GM13977 (cell line): ENCODE results near the gene PRSS56.

Source experiments
- DNase-seq: peaks from one replicate; pipeline ENCODE4 v3.0.0; 2012; ENCODE audit warnings: low spot score
- in situ Hi-C: fragments of 300-500 bp; cut with MboI; formaldehyde crosslinking; loops from one replicate; pipeline ENCODE4 v1.12.0; 2022; ENCODE audit warnings: low sequenced_read_pairs, low pct_unique_long_range_greater_than_20kb, mixed read lengths, inconsistent platforms; ENCODE audit not compliant: unreplicated experiment
- TF ChIP-seq, protein P1 (sequence below): IDR thresholded peaks from 2 replicates; pipeline ENCODE4 v1.5.1; 2012; ENCODE audit warnings: mild to moderate bottlenecking, control low read depth; ENCODE audit not compliant: insufficient read depth; ENCODE audit errors: extremely low read depth, missing control alignments

Gene PRSS56

DNA sequence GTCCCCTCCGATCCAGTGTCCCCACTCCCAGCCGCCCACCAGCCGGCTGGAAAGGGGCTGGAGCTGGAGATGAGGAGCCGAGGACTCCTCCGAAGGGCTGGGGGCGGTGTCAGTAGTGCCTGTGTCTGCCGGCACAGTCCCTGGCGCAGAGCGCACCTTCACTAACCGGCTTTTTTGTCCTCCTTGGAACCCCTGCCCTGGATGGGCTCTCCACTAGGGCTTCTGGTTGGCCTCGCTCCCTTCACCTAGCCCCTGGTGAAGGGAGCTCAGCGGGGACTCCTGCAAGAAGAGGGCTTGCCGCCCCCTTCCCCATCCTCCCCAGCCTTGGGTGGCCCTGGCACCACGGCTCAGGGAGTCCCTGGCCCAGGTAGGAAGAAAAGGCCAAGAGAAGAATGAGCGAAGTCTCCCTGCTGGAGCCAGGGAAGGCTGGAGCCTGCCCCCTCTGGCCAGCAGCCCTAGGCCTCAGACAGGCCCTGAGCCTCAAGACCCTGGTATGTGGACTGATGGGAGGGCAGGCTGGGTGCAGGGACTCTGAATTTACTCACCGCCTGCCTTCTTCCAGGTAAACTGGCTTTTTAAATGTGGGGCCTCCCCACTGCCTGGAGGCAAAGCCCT, 32.0 kb upstream of the PRSS56 start:
- TF ChIP-seq, protein P1, sequence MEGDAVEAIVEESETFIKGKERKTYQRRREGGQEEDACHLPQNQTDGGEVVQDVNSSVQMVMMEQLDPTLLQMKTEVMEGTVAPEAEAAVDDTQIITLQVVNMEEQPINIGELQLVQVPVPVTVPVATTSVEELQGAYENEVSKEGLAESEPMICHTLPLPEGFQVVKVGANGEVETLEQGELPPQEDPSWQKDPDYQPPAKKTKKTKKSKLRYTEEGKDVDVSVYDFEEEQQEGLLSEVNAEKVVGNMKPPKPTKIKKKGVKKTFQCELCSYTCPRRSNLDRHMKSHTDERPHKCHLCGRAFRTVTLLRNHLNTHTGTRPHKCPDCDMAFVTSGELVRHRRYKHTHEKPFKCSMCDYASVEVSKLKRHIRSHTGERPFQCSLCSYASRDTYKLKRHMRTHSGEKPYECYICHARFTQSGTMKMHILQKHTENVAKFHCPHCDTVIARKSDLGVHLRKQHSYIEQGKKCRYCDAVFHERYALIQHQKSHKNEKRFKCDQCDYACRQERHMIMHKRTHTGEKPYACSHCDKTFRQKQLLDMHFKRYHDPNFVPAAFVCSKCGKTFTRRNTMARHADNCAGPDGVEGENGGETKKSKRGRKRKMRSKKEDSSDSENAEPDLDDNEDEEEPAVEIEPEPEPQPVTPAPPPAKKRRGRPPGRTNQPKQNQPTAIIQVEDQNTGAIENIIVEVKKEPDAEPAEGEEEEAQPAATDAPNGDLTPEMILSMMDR, result no peak
- in situ Hi-C loops, result no loop called here
- DNase-seq, result no peak

DNA sequence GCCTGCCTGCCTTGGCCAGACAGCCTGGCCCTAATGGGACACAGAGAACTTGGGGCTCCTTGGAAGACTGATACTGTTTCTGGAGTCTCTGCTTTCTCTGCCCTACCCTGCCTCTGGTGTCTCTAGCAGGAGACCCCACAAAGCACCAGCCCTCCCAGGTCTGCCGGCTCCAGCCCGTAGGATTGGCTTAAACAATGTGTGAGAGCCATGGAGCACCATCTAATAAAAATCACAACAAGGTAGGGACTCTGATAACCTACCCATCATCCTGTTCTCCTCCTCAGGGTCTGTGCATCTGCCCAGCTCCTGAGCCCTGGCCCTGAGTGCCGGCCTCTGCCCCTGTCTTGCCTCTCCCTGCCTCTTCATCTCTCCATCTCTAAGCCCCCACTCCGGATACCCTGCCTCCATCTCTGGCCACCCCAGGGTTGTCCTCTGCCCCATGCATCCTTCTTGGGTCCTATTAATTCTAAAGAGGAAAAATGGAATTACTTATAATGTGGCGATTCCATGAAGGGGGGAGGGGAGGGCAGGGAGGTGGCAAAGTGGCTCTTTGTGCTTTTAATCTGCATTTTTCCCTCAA, 31.4 kb upstream of the PRSS56 start:
- DNase-seq, result no peak
- TF ChIP-seq, protein P1, result no peak
- in situ Hi-C loops, result no loop called here

DNA sequence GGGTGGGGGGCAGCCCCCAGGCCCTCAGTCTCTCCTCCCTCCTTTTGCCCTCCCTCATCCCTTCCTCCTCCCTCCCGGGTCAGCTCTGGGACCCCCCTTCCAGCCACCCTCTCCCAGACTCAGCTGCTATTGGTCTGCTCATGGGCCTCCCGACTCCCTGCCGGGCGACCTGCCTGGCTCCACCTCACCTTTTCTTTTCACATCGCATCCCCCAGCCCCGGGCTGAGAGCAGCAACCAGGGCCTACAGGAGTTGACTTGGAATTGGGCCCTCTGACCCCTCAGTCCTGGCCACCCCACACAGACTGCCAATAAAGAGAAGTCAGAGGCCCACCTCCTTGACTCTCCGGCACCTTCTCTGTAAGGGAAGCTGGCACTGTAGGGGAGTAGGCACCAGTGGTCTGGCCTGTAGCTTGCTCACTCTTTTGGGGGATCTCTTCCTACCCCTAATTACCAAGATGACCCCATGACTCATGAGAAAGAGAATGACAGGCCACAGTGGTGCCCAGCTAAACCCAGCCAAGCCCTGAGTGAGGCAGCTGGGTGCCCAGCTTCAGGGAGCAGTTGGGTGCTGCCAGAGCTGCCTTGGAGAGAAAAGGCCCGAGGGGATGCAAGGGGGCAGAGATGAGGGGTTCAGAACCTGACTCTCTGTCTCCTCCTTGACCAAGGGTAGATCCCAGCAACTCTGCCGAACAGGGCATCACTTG, 30.5 kb upstream of the PRSS56 start:
- TF ChIP-seq, protein P1, result no peak
- no peak for DNase-seq
- in situ Hi-C loops, result no loop called here

DNA sequence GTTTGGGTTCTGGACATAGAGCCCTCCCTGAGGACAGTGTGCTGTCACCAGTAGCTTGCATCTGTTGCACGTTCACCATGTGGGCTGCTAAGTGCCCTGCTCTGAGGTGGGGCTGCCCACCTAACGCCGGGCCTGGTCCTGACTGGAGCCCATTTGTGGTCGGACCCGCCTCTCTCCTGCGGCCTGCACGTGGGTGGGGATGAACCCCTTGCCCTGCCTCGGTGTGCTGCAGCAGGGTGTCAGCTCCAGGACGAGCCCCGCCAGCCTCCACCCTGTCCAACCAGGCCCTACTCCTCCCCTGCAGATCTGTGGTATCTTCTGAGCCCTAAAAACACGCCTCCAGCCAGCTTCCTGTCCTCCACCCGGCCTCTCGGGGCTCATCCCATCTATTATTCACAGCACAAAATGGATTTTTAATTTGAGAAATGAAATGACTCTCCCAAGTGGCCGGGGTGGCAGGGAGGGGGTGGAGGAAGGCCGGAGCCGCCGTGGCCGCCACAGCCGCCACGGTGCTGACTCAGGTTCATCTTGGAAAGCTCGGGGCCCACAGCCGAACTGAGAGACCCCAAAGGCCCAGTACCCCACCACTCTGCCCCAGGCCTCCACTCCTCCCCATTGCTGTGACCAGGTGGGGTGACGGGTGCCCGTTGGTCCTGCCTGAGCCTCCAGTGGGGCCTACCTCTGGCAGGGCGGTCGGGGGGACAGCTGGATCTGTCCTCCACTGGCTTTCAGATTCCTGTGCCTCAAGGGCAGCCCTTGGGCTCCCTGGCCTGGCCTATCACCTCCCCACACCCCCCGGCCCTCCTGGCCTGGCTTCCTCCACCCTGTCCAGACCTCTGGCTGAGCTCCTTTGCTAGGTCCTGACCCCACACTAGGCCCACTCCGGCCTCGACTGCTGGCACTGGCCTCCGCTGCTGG, 29.7 kb upstream of the PRSS56 start:
- DNase-seq, result no peak
- TF ChIP-seq, protein P1, result no peak
- in situ Hi-C loops, result no loop called here

DNA sequence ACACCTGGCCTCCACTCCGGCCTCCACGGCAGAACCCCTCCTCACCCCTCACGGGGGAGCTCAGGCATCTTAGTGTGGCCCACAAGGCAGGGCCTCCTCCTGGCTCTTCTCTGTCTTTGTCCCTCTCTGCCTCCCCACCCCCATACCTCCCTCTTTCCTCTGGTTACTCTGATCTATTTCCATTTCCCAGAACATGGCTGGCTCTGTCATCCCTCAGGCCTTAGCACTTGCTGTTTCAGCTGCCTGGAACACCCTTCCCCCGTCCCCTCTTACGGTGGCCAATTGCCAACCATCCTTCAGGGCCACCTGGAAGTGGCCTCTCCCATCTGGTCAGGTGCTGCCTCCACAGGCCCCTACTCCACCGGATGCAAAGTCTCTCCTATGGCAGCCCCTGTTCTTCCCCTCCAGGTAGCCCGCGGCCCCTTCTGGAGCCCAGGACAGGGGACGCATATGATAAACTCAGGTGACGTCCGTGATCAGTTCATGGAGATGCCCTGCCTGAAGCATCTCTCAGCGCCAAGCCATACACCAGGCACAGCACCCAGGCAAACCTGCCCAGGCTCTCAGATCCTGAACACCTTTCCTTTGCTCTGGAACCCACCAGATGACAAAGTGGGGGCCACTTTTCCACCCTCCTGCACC, 28.9 kb upstream of the PRSS56 start:
- in situ Hi-C loops, result no loop called here
- no peak for DNase-seq
- TF ChIP-seq, protein P1, result no peak
